HG02588 (cell line): ENCODE measurements around the gene CLEC16A.

Source experiments
- ATAC-seq: cut with Tn5 transposase; IDR thresholded peaks from one replicate; pipeline ENCODE4 v1.9.1; 2021; ENCODE audit warnings: mild to moderate bottlenecking, moderate library complexity; ENCODE audit not compliant: unreplicated experiment

Gene CLEC16A

DNA sequence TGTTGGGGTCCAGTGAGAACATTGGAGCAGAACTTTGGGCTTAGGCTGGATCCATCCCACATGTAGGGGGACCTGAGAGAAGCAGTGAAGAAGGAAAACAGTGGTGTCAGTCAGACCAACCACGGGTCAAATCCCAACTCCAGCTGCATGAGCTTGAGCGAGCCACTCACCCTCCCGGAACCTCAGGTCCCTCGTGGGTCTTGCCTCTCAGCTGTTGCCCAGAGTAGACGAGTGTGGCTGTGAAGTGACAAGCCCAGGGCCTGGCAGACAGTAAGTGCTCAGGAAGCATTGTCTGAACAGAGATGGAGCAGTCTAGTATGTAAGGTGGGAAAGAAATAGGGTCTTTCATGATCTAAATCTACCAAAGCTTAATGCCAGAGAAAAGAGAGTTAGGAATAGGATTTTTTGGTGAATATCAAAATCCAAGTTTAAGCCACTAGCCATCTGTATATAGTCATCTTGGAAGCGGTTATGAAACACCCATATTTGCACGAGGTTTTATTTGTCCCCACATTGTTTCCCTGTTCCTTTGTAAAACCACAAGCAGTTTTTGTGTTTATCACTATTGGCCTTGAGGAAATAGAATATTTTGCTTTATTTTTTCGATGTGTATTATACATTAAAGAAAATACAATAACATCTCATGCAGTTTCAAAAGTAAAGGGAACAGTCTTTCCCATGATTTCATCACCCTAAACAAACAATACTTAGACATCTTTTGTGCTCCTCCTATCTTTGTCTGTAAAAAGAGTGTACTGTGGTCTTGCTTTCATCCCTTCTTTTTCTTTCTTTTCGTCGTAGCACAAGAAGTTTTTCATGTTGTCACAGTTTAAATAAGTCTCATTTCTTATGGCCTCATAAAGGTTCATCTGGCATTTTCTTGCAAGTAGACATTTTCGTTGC is 112.0 kb downstream of the CLEC16A start:
- ATAC-seq, result no peak

DNA sequence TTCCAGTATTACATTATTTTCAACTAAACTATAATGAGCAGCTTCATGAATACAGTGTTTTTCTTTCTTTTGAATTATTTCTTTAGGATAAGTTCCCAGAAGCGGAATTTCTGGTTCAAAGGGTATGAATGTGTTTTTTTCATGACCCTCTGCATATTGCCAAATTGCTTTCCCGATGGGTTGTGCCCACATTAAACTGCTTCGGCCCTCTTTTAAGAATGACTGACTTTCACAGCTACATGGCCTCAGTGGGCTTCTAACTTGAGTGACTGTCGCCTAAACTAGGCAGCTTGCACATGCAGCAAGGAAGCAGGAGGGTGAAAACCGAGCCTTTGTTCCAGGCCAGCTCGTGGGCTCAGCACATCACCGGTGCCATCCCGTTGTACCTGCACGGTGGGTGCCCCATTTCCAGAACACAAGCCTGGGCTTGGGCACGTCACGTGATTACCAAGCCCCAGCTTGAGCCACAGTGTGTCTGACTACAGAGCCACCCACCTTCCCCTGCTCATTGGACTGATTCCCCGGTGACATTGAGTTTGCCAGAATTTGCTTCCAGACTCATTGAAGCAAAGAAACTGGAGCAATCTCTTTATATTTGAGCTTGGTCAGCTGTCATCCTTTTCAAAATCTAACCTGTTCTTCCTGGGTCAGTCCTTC is 112.8 kb downstream of the CLEC16A start:
- ATAC-seq, result no peak

DNA sequence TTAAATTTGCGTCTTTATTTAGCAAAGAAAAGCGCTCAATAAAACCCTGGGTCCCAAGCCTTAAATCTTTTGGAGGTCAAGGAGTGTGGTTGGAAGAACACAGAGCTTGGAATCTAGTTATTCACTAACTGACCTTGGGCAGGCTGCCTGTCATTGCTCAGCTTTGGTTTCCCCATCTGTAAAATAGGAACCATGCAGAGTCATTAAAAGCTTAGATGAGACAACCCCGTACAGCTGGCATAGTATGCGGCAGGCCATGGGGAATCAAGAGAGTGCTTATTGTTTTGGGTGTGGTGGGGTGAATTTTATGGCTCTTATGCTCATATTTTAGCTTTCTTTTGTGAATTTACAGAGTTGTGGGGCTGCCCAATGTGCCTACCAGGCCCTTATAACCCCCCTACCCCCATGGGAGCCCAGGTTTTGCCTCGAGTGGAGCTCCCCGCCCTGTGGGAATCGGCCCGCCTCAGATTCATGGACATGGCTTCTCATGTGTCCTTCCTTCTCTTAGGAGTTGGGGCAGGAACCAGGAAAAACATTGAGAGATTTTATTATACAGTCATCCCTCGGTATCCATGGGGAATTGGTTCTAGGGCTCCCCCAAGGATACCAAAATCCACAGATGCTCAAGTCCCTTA is 113.5 kb downstream of the CLEC16A start:
- ATAC-seq, result no peak

DNA sequence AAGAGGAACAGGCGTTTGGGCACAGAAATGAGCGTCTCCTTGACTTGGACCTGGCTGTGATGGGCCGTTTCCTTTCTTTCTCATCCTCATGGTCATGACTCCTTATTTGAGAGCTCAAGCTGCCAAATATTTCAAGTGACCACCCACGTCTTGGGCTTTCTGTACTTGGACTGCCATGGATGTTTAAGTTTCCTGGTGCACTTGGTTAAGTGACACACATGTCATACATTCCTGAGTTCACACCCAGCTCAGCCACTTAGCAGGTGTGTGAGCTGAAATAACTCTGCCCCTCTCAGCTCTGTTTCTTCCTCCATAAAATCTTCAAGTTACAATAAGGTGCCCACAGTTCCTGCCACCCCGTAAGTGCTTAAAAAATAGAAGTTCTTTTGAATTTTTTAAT is 114.5 kb downstream of the CLEC16A start:
- no peak for ATAC-seq

DNA sequence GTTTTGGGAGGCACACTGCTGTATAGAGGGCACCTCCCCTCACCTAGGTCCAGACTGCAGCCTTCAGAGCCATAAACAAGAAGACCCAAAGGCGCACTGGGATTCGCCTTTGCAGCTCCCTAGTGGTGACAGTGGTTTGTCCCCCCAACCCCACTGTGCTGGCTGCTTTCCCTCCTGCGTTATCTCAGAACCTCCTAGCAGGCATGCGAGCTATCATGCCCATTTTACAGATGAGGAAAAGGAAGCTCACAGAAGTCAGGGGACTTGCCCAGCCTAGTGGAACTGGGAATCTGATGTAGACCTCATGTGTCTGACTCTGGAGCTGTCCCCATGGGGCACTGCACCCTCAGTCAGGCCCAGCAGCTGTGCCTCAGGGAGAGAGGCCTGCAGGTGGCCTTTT is 115.2 kb downstream of the CLEC16A start:
- ATAC-seq, result no peak

DNA sequence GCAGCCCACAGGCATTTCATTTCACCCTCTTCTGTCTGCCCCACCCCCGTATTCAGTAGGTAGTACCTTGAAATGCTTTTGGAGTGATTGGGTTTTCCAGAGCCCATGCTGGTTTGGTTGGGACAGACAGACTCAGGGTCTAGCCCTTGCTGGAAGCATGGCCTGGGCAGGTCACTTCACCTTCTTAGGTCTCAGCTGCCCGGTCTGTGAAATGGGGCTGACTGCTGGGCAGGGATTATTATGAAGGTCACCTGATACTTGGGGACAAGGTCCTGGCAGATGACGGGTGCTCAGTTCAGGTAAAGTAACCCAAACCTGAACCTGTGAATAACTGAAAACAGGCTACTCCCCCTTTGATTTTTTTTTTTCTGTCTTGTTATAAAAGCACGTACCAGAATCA is 116.0 kb downstream of the CLEC16A start:
- ATAC-seq, result no peak

DNA sequence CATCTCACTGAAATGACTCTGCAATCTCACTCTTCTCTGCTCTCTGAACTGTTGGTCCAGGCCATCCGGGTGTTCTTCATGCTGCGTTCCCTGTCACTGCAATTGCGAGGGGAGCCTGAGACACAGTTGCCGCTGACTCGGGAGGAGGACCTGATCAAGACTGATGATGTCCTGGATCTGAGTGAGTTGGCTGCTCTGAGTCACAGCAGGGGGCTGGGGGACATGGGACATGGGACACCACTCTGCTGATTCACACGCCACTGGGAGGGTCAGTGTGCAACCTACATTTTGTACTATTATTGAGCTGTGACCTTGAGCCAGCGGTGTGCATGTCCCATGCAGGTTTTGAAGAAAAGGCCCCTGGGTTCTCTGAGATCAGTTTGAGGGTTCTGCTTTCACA is 116.5 kb downstream of the CLEC16A start:
- no peak for ATAC-seq

DNA sequence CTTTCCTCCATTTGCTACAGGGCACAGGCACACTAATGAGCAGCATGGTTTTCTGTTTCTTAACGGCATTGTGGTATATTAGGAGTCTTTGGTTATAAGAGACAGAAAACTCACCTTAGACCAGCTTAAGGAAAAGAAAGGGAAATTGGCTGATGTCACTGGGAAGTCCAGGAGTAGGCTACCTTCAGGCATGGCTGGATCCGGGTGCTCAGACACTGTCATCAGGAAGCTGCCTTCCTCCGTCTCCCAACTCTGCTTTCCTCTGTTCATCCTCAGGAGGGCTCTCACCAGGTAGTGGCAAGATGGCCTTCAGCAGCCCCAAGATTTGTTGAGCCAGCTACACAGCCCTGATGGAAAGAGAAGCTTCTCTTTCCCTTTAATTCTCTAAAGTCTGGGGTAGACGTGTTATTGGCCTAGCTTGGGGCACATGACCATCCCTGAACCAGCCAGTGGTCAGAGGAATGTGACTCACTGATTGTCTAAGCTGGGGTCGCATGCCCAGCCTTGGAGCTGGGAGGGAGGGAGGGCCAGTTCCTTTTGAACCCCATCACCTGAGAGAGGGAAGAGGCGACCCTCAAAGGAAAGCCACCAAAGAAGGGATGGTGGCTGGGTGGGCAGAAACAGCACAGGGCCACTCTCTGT is 117.4 kb downstream of the CLEC16A start:
- ATAC-seq, result no peak

DNA sequence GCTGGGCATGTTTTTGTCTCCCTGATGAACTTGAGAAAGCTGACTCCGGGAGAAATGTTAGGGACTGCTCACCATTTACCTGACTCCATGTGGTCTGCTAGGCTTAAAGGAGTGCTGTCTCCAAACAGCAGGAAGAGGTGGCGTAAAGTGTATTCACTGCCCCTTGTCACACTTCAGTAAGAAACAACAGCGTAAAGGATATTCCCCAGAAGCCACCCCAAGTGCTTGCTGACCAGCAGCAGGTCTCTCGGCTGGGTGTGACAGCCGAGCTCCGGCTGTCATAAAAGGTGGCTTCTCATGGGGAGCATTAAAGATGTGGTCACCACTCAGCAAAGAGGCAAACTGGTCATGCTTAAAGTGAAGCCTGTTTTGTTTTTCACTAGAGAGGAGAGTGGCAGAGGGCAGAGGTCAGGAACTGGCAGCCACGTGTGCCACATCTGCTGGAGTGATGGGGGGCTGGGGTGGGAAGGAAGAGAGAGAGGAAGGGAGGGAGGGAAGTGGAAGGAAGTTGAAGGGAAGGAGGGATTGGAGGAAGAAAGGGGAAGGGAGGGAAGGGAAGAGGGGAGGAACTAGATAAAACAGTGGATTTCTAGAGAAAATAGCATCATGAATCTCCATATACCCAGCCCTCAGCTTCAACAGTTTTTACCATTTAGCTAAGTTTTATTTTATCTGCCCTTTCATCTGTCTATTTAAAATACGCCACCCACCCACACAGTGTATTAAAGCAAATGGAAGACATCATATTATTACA is 119.3 kb downstream of the CLEC16A start:
- ATAC-seq, result no peak

DNA sequence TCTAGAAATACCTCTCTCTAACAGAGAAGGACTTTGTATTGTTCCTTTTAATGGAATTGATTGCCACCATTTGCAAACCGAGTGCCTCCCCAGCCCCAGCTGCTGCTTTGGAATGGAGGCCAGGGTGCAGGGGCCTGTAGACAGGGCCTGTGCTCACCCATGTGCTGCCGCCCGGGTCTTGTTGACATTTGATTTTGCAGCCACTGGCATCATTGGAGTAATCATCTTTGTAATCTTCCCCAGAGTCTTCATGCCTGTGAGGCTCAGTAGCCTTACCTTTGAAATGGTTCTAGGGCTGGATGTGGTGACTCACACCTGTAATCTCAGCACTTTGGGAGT is 119.8 kb downstream of the CLEC16A start:
- ATAC-seq, result no peak

DNA sequence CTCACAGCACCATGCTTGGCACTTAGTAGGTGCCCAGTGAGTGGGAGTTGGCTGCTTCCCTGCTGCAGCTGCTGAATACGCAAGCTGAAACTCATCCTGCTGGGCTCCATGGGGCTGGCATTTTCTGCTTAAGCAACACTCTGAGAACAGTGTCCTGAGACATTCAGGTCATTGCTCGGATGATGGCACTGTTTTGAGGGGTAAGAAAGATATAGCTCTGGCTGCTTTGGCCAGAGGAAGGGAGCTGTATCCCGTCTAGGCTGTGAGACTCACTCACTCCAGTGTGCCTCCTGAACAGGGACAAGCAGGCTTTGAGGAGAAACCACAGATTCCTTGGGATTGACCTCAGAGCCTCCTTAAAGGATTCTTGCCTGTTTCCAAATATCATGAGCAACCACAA is 120.5 kb downstream of the CLEC16A start:
- no peak for ATAC-seq

DNA sequence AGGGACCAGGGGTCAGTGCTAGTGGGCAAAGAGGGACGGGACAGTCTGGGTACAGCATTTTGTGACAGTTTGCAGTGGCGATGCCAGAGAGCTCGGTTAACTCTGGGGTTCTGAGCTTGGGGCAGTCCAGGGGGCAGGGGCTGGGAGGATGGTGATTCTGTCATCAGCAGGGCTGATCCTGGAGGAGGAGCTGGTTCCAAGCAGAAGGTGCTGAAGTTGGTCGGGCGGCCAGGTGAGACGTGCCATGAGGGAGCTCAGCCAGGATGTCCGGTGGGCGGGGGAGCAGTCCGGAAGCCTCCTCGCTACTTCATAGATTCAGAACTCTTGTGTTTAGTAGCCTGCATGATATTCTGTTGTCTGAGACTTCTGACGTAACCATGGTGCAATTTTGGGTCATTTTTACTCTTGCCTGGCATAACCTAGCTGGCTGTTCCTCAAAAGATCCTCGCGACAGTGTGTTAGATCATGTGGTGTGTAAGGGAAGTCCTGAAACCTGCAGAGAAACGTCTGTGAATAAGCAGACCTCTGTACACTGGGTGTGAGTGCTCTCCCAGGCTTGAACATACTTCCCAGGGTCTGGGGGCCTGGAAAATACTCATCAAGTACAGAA is 122.0 kb downstream of the CLEC16A start:
- no peak for ATAC-seq

DNA sequence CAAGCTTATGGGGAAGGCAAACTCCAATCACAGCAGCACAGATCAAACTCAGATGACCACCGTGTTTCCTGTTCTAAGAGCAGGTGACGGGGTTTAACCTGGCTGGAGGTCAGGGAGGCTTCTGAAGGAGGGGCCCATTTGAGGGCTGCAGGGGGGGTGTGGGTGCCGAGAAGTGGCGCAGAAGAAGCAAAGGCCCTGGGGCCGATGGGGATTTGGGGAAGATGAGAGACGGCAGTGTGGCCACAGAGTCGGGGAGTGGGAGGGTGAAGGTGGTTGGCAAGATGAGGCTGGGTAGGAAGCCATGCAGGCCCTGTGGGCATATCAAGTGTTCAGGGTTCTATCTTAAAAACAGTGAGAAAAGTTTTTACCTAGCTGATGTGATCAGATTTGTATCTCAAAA is 122.9 kb downstream of the CLEC16A start:
- no peak for ATAC-seq

DNA sequence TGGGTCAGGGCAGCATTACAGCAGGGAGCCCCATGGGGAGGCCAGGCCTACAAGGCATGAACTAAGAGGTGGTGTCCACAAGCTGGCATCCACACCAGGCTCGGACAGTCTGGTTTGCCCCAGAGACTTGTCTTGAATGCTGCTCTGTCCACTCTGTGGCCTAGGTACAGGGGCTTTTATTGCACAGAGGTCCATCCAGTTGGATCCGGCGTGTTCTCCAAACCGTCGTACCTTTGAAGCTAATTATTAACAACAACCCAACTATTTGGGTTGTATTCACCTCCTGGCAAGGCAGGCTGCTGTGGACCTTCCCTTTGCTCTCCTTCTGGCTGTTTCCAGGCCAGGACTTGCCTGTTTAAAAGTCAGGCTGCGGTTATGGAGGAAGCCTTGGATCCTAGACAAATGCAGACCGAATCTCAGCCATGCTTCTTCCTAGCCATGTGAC is 123.4 kb downstream of the CLEC16A start:
- no peak for ATAC-seq

DNA sequence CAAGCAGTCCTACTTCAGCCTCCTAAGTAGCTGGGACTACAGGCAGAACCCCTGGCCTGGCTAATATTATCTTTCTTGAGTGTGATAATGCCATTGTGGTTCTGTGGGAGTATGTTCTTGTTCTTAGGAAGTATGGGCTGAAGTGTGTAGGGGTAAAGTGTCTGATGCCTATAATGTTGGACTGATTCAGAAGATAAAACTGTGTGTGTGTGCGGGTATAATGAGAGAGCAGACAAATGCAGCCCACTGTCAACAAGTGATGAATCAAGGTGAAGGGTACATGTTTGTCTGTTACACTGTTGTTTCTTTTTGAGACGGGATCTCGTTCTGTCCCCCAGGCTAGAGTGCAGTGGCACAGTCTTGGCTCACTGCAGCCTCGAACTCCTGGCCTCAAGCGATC is 127.5 kb downstream of the CLEC16A start:
- no peak for ATAC-seq

DNA sequence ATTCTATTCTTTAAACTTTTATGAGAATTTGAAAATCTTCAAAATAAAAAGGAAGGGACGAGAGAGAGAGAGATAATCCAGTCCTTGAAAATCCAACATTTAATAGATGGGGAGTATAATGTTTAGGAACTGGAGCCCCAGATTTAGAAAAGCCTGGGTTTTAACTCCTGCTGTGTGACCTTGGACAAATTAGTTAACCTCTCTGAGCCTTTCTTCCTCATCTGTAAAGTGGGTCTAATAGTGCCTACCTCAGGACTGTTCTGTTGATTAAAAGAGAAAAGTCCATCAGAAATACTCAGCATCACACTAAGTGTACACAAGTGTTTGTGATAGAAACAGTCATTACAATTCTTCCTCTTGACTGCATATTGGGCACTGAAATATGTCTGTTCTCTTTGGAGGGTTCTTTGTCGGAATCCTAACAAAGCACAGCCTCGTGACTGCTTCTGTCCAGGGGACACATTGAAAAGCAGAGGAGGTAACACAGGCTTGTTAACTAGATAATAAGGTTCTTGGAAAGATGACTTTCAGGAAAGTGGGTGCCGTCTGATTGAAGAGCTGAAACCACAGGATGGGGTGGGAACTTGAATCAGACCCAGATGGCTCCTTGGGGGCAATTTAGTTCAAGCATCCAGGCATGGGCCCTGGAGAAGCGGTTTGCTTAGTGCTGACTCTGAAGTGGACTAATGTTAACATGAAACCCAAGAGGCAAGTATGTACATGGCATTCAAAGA is 128.2 kb downstream of the CLEC16A start:
- no peak for ATAC-seq

DNA sequence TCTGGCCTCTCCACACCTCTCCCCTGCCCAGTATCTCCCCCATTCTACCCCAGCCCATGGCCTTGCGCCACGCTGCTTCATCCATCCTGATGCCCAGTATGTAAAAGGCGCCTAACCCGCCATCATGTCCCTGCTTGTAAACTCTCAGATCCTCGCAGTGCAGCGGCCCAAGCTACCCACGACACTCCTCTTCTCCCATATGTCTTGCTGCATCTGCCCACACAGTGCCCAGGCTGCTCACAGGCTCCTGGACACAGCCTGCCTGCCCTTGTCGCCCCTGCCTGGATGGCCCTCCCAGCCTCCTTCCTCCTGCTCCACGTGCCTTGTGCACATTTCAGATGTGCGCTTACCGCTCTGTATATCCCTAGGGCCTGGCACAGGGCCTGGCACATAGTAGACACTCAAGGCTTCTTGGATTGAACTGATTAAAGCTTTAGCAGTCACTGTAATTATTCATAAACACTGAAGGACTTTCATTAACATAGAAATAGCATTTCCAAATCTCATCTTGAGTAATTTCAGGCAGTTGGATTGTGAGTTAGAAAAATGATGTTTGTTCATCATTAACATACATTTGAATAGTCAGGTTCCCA is 129.1 kb downstream of the CLEC16A start:
- no peak for ATAC-seq

DNA sequence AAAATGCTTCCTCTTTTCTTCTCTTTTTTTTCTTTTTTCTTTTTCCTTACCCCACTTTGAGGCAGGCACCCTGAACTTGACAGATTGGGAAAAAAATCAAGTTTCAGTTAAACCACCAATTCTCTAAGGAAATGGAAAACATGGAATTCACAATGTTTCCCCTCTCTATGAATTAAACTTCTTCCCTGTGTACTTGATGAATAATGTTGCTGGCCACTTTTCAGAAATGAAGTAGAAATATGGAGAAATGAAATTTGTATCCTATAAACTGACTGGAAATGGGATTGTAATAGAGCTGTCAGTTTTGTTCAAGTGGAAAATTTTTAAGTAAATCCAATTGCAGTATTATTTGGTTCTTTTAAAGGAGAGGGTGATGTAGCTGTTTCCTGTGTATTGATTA is 129.8 kb downstream of the CLEC16A start:
- no peak for ATAC-seq

DNA sequence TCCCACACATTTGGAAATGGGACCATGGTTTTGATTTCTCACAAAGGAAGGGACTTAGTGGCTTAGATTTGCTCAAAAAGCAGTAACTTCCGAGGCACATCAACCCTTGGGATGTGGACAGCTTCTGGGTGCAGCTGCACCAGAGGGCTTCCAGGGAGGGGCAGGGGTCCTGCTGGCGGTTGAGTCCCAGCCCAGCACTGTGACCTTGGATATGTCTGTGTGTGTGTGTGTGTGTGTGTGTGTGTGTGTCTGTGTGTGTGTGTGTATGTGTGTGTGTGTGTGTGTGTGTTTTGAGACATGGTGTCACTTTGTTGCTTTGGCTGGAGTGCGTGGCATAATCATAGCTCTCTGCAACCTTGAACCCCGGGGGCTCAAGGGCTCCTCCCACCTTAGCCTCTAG is 130.8 kb downstream of the CLEC16A start:
- no peak for ATAC-seq
